ENCODE results near the gene EFCAB11.

Gene EFCAB11

DNA sequence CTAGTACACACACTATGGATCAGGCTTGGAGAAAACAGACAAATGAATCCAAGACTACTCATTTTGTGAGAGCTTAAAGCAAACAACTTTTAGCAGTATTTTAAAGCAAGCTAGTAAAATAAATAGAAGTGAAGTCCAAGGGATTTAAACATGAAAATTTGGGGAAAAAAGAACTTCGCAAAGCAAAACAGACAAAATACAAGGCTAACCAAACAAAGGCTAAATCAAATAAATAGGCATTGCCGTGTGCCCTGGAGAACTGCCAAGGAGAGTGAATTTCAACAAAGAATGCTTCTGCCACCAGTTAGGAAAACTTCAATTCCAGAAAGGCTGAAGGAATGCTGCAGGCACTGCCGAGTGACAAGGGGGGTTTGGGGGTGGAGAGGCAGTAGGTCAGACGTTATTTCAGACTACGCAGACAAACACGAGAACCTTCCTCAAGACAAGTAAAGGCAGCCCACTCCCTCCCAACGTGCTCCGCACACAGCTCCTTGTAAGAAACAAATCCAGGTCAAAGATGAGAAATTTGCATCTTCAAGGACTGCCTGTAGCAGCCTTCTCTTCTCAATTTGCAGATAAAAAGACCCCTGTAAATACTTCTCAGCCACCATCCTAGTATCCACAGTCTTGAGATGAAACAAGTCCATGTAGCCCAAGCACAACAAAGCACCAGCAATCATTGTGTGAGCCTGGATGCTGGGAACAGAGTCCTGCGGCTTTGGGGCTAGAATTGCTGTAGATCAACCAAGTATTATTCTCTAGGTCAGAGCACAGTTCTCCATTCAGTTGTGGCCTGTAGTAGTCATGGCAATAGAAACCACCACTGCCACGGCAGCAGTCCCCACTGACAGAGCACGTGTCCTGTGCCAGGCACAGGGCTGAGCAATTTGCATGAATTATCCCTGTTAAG is 43.3 kb downstream of the EFCAB11 start:
- H3K9me3 ChIP-seq (ENCODE audit: insufficient read depth, low read depth, low read length) = no peaks in the 10 kb centered on the region
- H3K4me3 ChIP-seq (ENCODE audit: low read length, poor library complexity, severe bottlenecking) = no peak overlapping the region
- no peaks in the 10 kb centered on the region for H3F3A ChIP-seq (ENCODE audit: low read depth)
- no peaks in the 10 kb centered on the region for H3K4me1 ChIP-seq (ENCODE audit: insufficient read depth, low read length, poor library complexity, severe bottlenecking)
- no peaks in the 10 kb centered on the region for H4K20me1 ChIP-seq (ENCODE audit: insufficient read depth, low read length, poor library complexity, severe bottlenecking)
- H3K9me2 ChIP-seq (replicated peaks; ENCODE audit: low read depth, low read length) = no peaks in the 10 kb centered on the region
- H3K36me3 ChIP-seq (ENCODE audit: insufficient read depth, low read length) = no peaks in the 10 kb centered on the region
- no peak overlapping the region for H3K9ac ChIP-seq (ENCODE audit: low read depth, low read length, poor library complexity, severe bottlenecking)
- no peak overlapping the region for H3K4me2 ChIP-seq (ENCODE audit: low read depth, low read length, poor library complexity, severe bottlenecking)
- H3K27me3 ChIP-seq (ENCODE audit: insufficient read depth, low read length, poor library complexity, severe bottlenecking) = no peaks in the 10 kb centered on the region
- no peak overlapping the region for H2AFZ ChIP-seq (ENCODE audit: low read length)
- no peaks in the 10 kb centered on the region for H3K79me2 ChIP-seq (ENCODE audit: insufficient read depth, low read length)
- TF ChIP-seq, protein P1, sequence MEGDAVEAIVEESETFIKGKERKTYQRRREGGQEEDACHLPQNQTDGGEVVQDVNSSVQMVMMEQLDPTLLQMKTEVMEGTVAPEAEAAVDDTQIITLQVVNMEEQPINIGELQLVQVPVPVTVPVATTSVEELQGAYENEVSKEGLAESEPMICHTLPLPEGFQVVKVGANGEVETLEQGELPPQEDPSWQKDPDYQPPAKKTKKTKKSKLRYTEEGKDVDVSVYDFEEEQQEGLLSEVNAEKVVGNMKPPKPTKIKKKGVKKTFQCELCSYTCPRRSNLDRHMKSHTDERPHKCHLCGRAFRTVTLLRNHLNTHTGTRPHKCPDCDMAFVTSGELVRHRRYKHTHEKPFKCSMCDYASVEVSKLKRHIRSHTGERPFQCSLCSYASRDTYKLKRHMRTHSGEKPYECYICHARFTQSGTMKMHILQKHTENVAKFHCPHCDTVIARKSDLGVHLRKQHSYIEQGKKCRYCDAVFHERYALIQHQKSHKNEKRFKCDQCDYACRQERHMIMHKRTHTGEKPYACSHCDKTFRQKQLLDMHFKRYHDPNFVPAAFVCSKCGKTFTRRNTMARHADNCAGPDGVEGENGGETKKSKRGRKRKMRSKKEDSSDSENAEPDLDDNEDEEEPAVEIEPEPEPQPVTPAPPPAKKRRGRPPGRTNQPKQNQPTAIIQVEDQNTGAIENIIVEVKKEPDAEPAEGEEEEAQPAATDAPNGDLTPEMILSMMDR (conservative IDR thresholded peaks at IDR 0.05; ENCODE audit: low read length) = no peak

DNA sequence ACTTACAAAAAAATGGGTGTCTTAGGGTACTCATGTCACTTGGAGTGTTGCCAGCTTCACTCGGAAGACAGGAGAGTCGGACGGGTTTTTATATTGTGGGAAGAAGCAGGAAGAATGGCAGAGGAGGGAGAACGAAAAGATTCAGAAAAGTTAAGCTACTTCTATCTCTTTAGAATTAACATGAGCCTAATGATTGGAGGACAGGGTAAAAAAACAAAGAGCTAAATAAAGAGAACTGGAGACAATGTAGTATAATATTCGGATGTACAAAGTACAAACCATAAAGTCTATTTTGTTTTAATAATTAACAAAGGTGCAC is 43.9 kb downstream of the EFCAB11 start:
- H2AFZ ChIP-seq (ENCODE audit: low read length) = no peak overlapping the region
- H3K4me3 ChIP-seq (ENCODE audit: low read length, poor library complexity, severe bottlenecking) = no peak overlapping the region
- no peaks in the 10 kb centered on the region for H3K9me3 ChIP-seq (ENCODE audit: insufficient read depth, low read depth, low read length)
- TF ChIP-seq EZH2phosphoT487 (IDR thresholded peaks at IDR 0.05; ENCODE audit: borderline replicate concordance) = no peak
- TF ChIP-seq, protein P1 (conservative IDR thresholded peaks at IDR 0.05; ENCODE audit: low read length) = no peak
- no peaks in the 10 kb centered on the region for H3K79me2 ChIP-seq (ENCODE audit: insufficient read depth, low read length)
- H3K4me2 ChIP-seq (ENCODE audit: low read depth, low read length, poor library complexity, severe bottlenecking) = no peak overlapping the region
- H4K20me1 ChIP-seq (ENCODE audit: insufficient read depth, low read length, poor library complexity, severe bottlenecking) = no peaks in the 10 kb centered on the region
- no peaks in the 10 kb centered on the region for H3F3A ChIP-seq (ENCODE audit: low read depth)
- no peaks in the 10 kb centered on the region for H3K4me1 ChIP-seq (ENCODE audit: insufficient read depth, low read length, poor library complexity, severe bottlenecking)
- H3K27me3 ChIP-seq (ENCODE audit: insufficient read depth, low read length, poor library complexity, severe bottlenecking) = no peaks in the 10 kb centered on the region
- H3K36me3 ChIP-seq (ENCODE audit: insufficient read depth, low read length) = no peaks in the 10 kb centered on the region
- no peak overlapping the region for H3K9ac ChIP-seq (ENCODE audit: low read depth, low read length, poor library complexity, severe bottlenecking)
- H3K9me2 ChIP-seq (replicated peaks; ENCODE audit: low read depth, low read length) = no peaks in the 10 kb centered on the region

DNA sequence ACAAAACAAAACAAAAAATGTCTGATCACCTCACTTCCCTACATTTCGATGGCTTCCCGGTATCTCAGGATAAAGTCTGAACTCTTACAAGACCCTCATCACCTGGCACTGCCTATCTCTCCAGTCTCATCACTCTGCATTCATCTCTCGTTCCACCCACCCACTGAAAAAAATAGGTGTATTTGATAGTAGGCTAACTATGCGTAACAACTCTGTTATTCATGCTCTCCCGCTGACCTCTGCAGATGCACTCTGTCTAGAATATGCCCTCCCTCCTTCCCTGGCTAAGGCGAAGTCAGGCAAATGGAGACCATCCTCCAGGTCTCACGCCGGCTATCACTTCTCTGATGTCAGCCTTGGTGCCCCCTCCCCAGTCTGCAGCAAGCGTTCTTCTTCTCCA is 44.9 kb downstream of the EFCAB11 start:
- H3K9me2 ChIP-seq (replicated peaks; ENCODE audit: low read depth, low read length) = no peaks in the 10 kb centered on the region
- TF ChIP-seq EZH2phosphoT487 (IDR thresholded peaks at IDR 0.05; ENCODE audit: borderline replicate concordance) = no peak
- TF ChIP-seq, protein P1 (conservative IDR thresholded peaks at IDR 0.05; ENCODE audit: low read length) = no peak
- no peaks in the 10 kb centered on the region for H3K27me3 ChIP-seq (ENCODE audit: insufficient read depth, low read length, poor library complexity, severe bottlenecking)
- H3F3A ChIP-seq (ENCODE audit: low read depth) = no peaks in the 10 kb centered on the region
- no peak overlapping the region for H3K4me3 ChIP-seq (ENCODE audit: low read length, poor library complexity, severe bottlenecking)
- no peaks in the 10 kb centered on the region for H4K20me1 ChIP-seq (ENCODE audit: insufficient read depth, low read length, poor library complexity, severe bottlenecking)
- no peaks in the 10 kb centered on the region for H3K9me3 ChIP-seq (ENCODE audit: insufficient read depth, low read depth, low read length)
- H2AFZ ChIP-seq (ENCODE audit: low read length) = no peak overlapping the region
- no peak overlapping the region for H3K9ac ChIP-seq (ENCODE audit: low read depth, low read length, poor library complexity, severe bottlenecking)
- H3K4me2 ChIP-seq (ENCODE audit: low read depth, low read length, poor library complexity, severe bottlenecking) = no peak overlapping the region
- H3K79me2 ChIP-seq (ENCODE audit: insufficient read depth, low read length) = no peaks in the 10 kb centered on the region
- H3K4me1 ChIP-seq (ENCODE audit: insufficient read depth, low read length, poor library complexity, severe bottlenecking) = no peaks in the 10 kb centered on the region
- H3K36me3 ChIP-seq (ENCODE audit: insufficient read depth, low read length) = no peaks in the 10 kb centered on the region
